MCF 10A (cell line): Measurements from ENCODE around the gene FANCC. TPM values are rescaled to one million over a fixed set of nuclear protein-coding genes. Genes with fewer than 3 reads are reported as not detected.

Experiments
- BruUV-seq: library from RNA; stranded (reverse); fragments of 400-500 nt; replicated peaks from 2 replicates; lab custom pipeline; 2021; lab: Mats Ljungman, UMichigan
- CTCF ChIA-PET: fragments of 300-600 bp; sonication (Branson Sonifier 250); formaldehyde crosslinking; extraction: SDS; loops from one replicate; lab custom pipeline; 2021; ENCODE audit warnings: antibody characterized with exemption, inconsistent platforms; lab: Yijun Ruan, JAX
- POLR2A ChIA-PET: fragments of 300-600, 350-650 bp; sonication (Branson Sonifier 250); formaldehyde crosslinking; extraction: SDS; loops from one replicate; lab custom pipeline; 2020; ENCODE audit warnings: antibody characterized with exemption, inconsistent platforms; lab: Yijun Ruan, JAX
- DNase-seq: peaks from one replicate; pipeline ENCODE4 v3.0.0-alpha.2; 2018; ENCODE audit not compliant: unreplicated experiment
- H3K27ac Mint-ChIP-seq: one replicate; pipeline ENCODE4 v1.8.0; 2022; ENCODE audit warnings: mild to moderate bottlenecking, low read depth, mixed read lengths; ENCODE audit not compliant: unreplicated experiment
- H3K27me3 Mint-ChIP-seq: one replicate; pipeline ENCODE4 v1.8.0; 2022; ENCODE audit warnings: mixed read lengths; ENCODE audit not compliant: insufficient read depth, unreplicated experiment
- H3K36me3 Mint-ChIP-seq: one replicate; pipeline ENCODE4 v1.8.0; 2022; ENCODE audit warnings: mild to moderate bottlenecking, moderate library complexity, mixed read lengths; ENCODE audit not compliant: insufficient read depth, unreplicated experiment
- H3K4me1 Mint-ChIP-seq: one replicate; pipeline ENCODE4 v1.8.0; 2022; ENCODE audit warnings: mixed read lengths; ENCODE audit not compliant: insufficient read depth, unreplicated experiment
- H3K4me3 Mint-ChIP-seq: one replicate; pipeline ENCODE4 v1.8.0; 2022; ENCODE audit warnings: mild to moderate bottlenecking, moderate library complexity, mixed read lengths; ENCODE audit not compliant: unreplicated experiment
- H3K9me3 Mint-ChIP-seq: one replicate; pipeline ENCODE4 v1.8.0; 2022; ENCODE audit warnings: mixed read lengths; ENCODE audit not compliant: unreplicated experiment
- intact Hi-C: fragments of 100-400 bp; cut with micrococcal nuclease; formaldehyde crosslinking; loops from 2 replicates; pipeline ENCODE4 v1.14.1; 2022
- total RNA-seq: library from RNA; stranded (reverse); gene quantifications from 2 replicates; pipeline ENCODE4 v1.2.3, GENCODE V29; 2022
- TF ChIP-seq, protein P1 (sequence below): fragments of 200-600 bp; IDR thresholded peaks from one replicate; pipeline ENCODE4 v1.8.0; 2022; ENCODE audit warnings: antibody characterized with exemption, mild to moderate bottlenecking; ENCODE audit not compliant: unreplicated experiment

The FANCC gene
- total RNA-seq, 1 experiment from 2014 or later, result 12.1 TPM

GRCh38 chr9:95266649-95267048 lies 50.9 kb downstream of the FANCC start:
- CTCF ChIA-PET, result interaction anchor here (0.9 to 1.1 kb wide), 2 partner anchors 16 to 99 kb away, joined by 3 read pairs; no protein-coding TSS in a partner anchor
- no peaks in the 10 kb centered on the region for H3K27me3 Mint-ChIP-seq
- TF ChIP-seq, protein P1, sequence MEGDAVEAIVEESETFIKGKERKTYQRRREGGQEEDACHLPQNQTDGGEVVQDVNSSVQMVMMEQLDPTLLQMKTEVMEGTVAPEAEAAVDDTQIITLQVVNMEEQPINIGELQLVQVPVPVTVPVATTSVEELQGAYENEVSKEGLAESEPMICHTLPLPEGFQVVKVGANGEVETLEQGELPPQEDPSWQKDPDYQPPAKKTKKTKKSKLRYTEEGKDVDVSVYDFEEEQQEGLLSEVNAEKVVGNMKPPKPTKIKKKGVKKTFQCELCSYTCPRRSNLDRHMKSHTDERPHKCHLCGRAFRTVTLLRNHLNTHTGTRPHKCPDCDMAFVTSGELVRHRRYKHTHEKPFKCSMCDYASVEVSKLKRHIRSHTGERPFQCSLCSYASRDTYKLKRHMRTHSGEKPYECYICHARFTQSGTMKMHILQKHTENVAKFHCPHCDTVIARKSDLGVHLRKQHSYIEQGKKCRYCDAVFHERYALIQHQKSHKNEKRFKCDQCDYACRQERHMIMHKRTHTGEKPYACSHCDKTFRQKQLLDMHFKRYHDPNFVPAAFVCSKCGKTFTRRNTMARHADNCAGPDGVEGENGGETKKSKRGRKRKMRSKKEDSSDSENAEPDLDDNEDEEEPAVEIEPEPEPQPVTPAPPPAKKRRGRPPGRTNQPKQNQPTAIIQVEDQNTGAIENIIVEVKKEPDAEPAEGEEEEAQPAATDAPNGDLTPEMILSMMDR, result no peak

GRCh38 chr9:95265960-95266359 lies 51.5 kb downstream of the FANCC start:
- POLR2A ChIA-PET, result interaction anchor here (0.5 to 1.1 kb wide), 4 partner anchors 15 to 484 kb away, joined by 3 to 4 read pairs (median 3); no protein-coding TSS in a partner anchor
- DNase-seq, result no peak
- Mint-ChIP-seq H3K36me3 (no peaks in the 10 kb centered on the region), H3K27ac (no peak overlapping the region), H3K4me3 (no peak overlapping the region), H3K27me3 (no peaks in the 10 kb centered on the region), H3K4me1 (no peaks in the 10 kb centered on the region), H3K9me3 (no peaks in the 10 kb centered on the region)
- no TSS peak for BruUV-seq
- intact Hi-C loops, result loop anchor here (5.0 kb wide), 3 partner anchors 241 to 1051 kb away; no protein-coding TSS in a partner anchor
- TF ChIP-seq, protein P1, result no peak
- CTCF ChIA-PET, result interaction anchor here (0.9 to 2.1 kb wide), 7 partner anchors 10 to 949 kb away, joined by 3 to 6 read pairs (median 3); no protein-coding TSS in a partner anchor

More at GRCh38 chr9:95266649-95267048, 50.9 kb downstream of the FANCC start:
- intact Hi-C loops, result loop anchor here (5.0 kb wide), 3 partner anchors 241 to 1051 kb away; no protein-coding TSS in a partner anchor
- H3K9me3 Mint-ChIP-seq, result no peaks in the 10 kb centered on the region
- DNase-seq, result no peak
- no peaks in the 10 kb centered on the region for H3K4me1 Mint-ChIP-seq
- H3K4me3 Mint-ChIP-seq, result no peak overlapping the region
- POLR2A ChIA-PET, result interaction anchor here (1.1 kb wide), 1 partner anchor 240 kb away, joined by 3 read pairs; no protein-coding TSS in a partner anchor
- BruUV-seq, result no TSS peak
- H3K27ac Mint-ChIP-seq, result no peak overlapping the region
- no peaks in the 10 kb centered on the region for H3K36me3 Mint-ChIP-seq

DNA sequence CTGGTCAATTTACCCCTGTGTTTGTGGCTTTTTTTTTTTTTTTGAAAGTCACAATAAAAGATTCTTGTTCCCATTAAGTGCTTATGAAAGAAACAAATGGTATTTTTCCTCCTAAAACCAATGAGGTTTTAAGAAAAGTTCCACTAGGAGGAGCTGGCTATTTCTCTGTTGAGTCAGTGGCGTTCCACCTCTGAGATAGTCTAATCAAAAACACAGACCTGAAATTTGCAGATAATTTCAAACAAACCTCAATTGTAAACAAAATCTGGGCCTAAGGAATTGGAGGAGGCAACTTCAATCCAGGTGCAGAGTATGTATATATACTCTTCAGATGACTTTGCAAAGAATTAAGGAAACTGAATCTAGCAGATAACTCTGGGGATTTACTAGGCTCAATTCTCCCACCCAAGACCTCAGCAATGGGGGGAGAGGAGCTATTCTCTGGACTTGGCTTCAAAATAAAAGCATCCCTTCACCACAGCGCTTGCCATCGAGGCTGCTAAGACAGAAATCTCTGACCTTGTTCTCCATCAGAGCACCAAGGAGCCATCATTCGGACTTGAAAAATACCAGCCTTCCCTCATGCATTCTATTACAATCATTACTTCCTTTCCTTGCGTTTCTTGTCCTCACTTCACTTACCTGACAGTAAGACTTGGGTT lies 52.4 kb downstream of the FANCC start:
- CTCF ChIA-PET, result interaction anchor here (0.6 to 2.1 kb wide), 14 partner anchors 8 to 950 kb away, joined by 3 to 6 read pairs (median 3); no protein-coding TSS in a partner anchor
- no peak overlapping the region for H3K4me3 Mint-ChIP-seq

More for the DNA sequence above, 52.4 kb downstream of the FANCC start:
- intact Hi-C loops, result loop anchor here (5.0 kb wide), 3 partner anchors 242 to 1052 kb away; no protein-coding TSS in a partner anchor
- Mint-ChIP-seq H3K27me3 (no peaks in the 10 kb centered on the region), H3K27ac (no peak overlapping the region), H3K4me1 (no peaks in the 10 kb centered on the region), H3K9me3 (no peaks in the 10 kb centered on the region), H3K36me3 (no peaks in the 10 kb centered on the region)
- POLR2A ChIA-PET, result interaction anchor here (0.6 to 1.4 kb wide), 8 partner anchors 8 to 565 kb away, joined by 3 to 5 read pairs (median 3); no protein-coding TSS in a partner anchor
- TF ChIP-seq, protein P1, result peak; percentile 39
- BruUV-seq, result no TSS peak
- DNase-seq, result peak; percentile 24
